T-helper 1 cell treated with Interleukin-12 subunit alpha and Interleukin-12 subunit beta and Interleukin-4 antibody, amounts not matched to agents 30 ng/mL and 1 ng/mL, for 36 hours (primary cell): ENCODE results near the gene BRF1. TPM values are rescaled to one million over a fixed set of nuclear protein-coding genes. Genes with fewer than 3 reads are reported as not detected.

Experiments used
- intact Hi-C: fragments of 100-400 bp; cut with micrococcal nuclease; formaldehyde crosslinking; loops from one replicate; pipeline ENCODE4 v1.15.1; 2024
- total RNA-seq: library from RNA; stranded (reverse); gene quantifications from 2 replicates; pipeline ENCODE4 v1.2.3, GENCODE V29; 2022

The BRF1 gene
- total RNA-seq, 1 donor from 2014 or later = 50.6 TPM

DNA sequence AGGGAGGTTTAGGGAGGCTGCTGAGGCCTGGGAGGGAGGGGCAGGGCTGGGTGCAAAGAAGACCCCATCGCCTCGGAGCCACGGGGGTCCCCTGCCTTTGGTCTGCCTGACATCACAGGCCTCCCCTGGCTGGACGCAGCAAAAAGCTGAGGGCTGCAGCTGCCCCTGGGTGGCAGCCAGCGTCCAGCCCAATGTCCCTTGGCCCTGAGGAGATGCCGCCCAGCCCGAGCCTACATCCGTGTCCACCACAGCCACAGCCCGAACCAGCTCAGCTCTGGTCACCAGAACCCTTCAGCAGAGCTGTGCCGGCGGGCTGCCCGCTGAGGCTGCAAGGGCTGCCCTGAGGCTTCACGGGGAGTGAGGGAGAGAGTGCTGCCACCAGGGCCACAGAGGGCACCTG, 121.6 kb downstream of the BRF1 start:
- intact Hi-C loops = no loop called here

DNA sequence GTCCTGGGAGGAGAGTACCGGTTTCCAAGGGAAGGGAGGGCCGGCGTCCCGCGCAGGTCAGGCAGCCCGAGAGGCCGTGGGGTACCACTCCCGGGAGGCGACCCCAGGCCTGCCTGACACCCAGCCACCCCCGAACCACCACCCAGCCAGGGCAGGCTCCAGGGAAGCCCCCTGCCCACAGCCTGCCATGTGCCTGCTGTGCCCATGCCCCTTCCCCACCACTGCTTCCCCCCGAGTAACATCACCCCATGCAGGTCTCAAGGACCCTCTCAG, 122.0 kb downstream of the BRF1 start:
- intact Hi-C loops = no loop called here

DNA sequence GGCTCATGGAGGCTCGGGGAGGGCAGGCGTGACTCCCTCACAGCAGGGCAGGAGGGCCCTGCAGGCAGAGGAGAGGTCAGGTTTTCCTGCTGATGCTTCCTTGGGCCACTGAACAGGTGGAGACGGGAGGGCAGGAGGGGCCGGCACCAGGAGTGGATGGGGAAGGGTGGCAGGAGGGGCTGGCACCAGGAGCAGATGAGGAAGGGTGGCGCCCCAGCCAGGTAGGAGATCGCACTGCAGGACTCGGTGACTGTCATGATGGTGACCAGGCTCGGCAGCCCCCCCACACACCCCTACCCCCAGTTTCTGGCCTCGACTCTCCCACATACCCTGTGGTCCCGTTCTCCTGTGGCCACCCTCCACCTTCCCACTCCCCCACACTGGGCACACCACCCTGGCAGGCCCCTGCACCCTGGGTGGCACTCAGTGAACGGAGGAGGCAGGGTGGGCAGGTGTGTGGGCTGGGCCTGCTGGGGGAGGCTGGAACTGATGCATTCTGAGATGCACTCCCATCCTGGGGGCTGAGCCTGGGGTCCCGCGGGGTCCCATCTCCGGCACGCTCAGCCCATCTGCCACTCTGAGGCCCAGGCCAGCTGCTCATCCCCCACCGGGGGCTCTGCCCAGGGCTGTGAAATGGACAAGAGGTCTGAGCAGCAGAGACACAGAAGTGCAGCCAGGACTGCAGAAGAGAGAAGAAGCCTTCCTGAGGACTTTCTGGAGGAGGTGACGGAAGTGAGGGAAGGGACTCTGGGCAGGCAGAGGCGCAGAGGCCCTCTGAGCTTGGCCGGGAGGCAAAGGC, 122.5 kb downstream of the BRF1 start:
- intact Hi-C loops = no loop called here

DNA sequence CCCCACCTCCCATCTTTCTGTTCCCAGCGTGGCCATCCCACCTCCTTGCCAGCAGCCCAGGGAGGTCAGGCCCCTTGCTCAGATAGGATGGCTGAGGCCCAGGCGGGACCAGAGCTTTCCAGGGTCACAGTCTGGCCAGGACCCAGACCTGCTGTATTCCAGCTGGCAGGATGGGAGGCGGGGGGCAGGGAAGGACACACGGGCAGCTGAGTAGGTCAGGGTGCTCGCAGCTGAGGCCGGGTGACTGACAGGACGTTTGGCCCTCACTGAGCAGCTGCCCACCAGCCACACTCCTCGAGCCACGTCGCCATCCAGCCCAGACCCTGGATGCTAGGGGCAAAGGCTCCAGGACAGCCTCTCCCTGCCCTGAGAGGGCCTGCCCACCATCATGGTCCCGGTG, 123.7 kb downstream of the BRF1 start:
- intact Hi-C loops = no loop called here

DNA sequence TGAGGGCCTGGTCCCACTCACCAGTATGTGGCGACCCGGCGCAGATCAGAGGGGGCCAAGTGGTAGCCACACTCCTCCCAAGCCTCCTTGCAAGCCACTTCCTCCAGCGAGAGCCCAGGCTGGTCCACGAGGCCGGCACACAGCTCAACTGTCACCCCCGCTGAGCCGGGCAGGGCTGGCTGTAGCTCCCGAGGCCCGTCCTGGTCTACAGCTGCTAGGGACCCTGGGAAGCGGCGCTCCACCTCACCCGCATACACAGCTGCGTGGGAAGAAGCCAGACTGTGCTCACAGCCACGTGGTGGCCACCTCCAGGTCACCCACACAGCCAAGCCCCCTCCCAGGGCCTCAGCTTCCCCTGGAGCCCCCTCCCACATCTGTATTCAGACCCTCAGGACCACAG, 124.3 kb downstream of the BRF1 start:
- intact Hi-C loops = no loop called here

DNA sequence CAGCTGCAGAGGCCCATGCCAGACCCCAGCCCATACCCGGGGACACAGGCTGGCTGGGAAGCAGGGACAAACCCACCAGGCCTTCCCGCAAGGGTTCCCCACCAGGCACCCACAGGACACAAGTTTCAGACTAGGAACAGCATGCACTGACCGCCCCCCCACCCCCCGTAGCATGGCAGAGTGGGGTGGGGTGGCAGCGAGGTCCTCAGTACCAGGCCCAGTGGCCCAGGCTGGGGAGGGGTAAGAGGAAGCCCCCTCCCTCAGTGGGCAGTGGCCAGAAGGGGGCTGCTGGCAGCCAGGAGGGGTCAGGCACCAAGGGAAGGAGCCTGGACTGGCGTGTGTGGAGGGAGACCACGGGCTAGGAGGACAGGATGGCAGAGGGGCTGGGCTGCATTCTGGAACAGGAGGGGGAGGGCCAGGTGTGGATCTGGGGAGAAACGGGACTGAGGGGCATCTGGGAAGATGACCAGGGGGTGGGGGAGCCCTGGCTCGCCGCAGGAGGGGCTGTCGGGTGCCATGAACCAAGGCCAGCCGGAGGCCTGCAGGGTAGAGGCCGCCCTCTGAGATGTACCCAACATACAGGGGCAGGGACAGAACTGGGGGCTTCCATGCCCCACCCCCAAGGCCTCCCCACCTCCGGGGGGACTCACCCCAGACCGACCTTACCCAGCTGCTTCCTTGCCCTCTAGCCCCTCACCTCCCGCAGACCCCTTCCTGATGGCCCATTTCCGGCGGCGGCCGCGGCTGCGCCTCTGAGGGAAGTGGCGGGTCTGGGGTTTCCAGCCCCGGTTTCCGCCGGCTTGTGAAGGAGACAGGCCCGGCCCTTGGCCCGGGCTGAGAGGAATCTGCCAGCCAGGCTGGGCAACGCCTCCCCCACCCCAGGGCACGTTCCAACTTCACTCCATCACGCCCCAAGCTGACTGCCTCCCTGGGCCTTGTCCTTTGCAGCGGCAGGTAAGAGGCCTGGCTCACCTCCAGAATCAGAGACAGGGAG, 126.6 kb downstream of the BRF1 start:
- intact Hi-C loops = no loop called here

DNA sequence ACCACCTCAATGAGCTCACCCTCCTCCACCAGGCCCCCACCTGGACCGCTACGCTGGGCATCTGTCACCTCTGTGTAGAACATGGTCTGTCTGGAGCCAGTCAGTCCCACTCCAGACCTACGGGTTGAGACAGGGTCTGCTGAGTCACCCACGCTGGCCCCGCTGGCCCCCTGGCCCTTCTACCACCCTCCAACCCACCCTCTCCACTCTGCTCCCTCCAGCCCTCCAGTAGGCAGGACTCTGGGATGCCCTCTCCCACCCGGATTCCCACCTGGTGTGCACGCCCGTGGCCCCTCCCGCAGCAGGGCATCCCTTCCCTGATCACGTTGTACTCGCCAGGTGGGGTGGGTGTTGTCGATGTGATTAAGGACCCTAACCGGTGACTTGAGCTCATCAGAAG, 127.7 kb downstream of the BRF1 start:
- intact Hi-C loops = no loop called here

DNA sequence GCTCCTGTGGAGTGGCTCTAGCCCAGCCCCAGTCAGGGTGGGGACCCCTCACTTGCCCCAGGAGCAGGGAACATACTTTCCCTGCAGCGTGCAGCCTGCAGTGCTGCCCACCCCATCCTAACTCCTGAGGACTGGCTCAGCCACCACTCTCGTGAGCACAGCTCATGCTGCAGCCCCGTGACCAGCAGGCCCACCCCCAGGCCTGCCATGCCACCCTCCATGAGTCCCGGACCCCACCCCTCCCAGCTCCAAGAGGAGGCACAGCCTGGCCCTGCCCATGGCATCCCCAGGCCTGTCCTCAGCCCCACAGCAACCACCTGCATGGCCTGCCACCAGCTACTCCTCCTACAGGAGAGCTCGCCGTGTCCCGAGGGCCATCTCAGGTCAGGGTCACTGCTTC, 128.3 kb downstream of the BRF1 start:
- intact Hi-C loops = no loop called here

DNA sequence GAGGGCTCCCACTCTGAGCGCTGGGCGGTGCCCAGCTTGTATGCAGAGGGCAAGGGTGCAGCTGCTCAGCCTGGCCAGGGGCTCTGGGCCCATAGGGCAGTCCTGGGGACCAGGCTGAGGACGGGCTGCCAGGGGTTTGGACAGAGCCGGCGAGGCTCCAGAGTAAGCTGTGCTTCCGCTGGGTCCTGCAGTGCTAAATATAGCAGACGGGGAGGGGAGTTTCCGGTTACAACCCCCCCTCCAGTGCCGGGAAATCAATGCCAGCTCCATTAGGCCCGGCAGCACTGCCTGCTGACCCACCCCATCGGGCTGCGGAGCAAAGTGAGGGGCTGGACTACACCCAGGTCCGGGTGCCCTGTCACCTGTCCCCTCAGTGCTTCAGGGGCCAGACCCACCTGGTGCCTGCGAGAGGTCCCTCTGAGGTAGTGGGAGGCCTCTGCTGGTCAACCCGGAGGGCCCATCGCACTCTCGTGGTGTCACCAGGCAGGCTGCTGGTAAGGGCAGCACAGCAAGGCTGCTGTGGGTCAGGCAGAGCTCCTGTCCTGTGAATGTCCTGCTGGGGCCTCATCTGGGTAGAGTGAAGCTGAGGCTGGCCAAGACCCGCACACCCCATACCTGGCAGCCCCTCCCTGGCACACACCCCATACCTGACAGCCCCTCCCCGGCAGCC, 129.7 kb downstream of the BRF1 start:
- intact Hi-C loops = no loop called here

DNA sequence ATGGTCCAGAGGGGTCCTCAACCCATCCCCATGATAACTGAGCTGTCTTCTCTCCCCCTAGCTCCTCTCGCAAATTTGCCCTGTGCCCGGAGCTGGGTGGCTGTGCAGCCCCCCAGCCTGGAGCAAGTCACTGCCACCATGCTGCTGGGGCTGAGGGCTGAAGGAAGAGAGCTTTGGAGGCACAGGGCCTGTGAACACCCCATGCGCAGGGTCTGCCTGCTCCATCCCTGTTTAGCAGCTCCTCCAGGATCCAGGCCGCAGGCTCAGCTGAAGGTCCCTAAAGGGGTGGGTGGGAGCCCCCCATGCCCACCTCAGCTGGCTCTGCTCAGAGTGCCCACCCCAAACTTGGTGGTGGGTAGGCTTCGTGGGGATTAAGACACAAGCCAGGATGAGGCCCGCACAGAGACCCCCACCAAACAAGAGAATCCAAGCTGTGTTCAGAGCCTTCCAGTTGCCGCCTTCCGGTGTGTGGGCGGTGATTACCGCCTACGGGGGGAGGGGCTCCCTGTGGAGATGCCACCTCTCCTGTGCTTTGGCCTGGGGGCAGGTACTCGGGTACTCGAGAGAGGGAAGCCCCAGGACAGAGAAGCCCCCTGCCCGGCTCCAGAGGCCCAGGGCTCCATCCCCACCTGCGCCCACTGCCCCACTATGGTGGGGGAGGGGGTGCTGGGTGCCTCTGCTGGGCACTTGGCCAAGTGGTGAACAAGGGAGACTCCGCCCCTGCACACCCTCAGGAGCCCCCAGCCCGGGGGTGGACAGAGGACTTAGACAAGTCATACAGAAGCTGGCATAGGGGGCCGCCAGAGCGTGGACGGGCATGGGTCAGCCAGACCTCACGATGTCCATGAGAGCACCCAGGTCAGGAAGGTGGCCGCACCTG, 130.8 kb downstream of the BRF1 start:
- intact Hi-C loops = loop anchor here (2.0 kb wide), 1 partner anchor 25 kb away; no protein-coding TSS in a partner anchor

DNA sequence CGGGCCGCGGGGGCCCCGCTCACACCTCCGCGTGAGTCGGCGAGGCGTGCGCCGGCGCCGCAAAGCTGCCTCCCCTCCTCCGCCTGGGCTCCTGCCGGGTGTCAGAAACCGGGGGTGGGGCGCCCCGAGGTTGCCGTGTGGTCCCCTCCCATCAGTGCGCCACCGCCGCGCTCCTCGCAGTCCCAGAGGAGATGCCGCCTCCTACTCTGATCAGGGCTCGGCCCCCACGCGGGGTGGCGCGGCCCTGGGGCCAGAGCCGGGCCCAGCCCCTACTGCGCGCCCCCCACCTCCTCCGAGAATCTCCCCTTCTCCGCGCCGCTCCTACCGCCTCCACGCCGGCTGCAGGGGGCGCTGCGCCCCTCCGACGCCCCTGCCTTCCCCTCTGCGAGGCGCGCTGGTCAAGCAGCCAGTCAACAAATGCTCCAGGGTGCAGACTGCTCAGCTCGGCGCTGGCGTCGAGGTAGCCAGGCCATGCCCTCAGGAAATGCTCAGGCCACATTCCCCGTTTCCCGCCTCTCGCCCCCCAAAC, 131.8 kb downstream of the BRF1 start:
- intact Hi-C loops = loop anchor here (1.0 to 2.0 kb wide), 3 partner anchors 11 to 79 kb away; no protein-coding TSS in a partner anchor

DNA sequence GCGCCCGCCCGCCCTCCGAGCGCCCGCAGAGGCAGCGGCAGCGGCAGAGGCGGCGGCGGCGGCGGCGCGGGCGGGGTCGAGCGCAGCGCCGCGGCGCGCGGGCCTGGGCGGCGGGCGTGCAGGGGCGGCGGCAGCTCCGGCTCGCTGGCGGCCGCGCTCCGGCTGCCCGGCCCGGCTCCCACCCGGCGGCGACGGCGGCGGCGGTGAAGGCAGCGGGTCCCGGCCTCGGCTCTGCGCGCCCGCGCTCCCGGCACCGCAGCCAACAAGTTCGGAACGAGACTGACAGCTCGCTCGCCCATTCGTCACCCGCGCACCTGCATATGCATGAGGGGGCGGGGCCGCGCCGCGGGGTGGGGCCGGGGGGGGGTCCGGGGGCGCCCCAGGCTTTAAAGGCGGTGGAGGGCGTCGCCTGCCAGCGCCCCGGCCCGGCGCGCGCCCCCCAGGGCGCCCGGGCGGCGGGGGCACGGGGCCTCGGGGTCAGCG, 132.3 kb downstream of the BRF1 start, which contains the start of gene JAG2:
TSS of gene JAG2 (minus strand) at position 281 of the 483 bp plus-strand sequence. CDS start 356 bp downstream, outside the sequence.
- intact Hi-C loops = loop anchor here (1.0 to 2.0 kb wide), 3 partner anchors 12 to 78 kb away; no protein-coding TSS in a partner anchor

DNA sequence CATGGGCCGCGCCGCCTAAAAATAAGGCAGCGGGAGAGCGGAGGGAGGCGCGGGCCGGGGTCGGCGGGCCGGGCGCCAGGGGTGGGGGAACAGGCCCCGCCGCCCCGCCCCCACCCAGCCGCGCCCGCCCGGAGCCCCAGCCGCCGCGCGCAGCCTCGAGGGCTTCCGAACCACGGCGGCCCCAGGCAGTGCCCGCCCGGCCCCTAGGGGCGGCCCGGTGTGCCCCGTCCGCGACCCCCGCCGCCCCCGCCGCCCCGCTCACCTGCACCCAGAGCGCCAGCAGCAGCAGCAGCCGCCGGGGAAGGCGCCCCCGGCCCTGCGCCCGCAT, 132.7 kb downstream of the BRF1 start:
- intact Hi-C loops = loop anchor here (1.0 to 2.0 kb wide), 3 partner anchors 12 to 78 kb away; no protein-coding TSS in a partner anchor

DNA sequence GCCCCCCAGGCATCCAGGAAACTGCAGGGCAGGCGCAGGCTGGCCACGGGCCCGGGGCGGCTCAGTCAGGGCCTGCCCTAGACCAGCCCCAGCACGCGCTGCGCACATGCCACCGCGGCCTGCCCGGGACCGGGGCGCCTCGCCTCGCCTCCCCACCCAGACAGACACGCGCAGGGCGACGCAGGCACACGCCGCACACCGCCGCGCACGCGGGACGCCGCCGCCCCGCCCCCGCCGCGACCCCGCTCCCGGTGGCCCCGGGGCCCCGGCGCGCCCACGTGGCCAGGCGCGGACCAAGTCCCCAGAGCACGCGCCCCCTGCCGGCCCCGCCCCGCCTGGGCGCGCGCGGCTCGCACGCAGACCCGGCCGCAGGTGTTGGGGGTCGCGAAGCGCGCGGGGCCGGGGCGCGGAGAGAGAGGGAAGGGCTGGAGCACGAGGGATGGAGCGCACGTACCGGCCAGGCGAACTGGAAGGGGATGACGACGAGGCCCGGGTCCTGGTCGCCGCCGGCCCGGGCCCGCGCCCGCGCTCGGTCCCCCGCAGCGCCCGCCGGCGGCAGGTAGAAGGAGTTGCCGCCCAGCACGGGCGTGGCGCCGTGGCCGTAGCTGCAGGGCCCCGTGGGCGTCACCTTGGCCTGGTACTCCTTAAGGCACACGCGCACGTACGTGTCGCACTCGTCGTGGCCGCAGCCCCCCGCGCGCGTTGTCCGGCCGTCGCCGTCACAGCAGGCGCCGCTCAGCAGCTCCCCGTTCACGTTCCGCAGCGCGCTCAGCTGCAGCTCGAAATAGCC, 133.3 kb downstream of the BRF1 start:
- intact Hi-C loops = loop anchor here (1.0 to 2.0 kb wide), 3 partner anchors 13 to 77 kb away; no protein-coding TSS in a partner anchor

DNA sequence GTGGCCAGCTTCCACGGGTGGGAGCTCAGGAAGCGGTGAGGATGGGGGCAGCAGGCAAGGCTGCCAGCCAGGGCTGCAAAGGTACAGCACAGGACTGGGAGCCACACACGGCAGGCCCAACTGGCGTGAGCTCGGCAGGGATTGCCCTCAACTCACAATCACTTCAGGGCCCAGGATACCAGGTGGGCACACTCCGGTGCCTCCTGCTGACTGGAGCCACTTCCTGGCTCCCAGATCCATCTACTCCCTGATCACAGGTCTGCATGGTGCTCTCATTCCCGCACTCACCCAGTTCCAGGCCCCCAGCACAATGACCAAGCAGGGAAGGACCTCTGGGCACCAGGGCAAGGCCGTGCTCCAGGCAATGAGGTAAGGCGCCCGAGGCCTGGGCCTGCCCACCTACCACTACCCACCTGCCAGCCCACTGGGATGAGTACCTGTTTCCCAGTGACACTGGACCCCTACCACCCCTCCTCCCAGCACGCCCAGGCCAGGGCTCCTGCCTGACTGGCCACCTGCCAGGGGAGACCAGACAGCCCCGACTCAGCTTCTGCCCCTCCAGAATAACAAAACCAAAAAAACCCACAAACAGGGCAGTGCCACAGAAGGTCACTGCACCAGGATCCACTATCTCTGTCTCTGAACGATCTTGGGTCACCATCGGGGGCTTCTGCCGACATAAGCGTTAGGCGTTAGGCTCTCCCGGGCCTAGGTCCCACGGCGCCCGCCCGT, 134.1 kb downstream of the BRF1 start:
- intact Hi-C loops = no loop called here

DNA sequence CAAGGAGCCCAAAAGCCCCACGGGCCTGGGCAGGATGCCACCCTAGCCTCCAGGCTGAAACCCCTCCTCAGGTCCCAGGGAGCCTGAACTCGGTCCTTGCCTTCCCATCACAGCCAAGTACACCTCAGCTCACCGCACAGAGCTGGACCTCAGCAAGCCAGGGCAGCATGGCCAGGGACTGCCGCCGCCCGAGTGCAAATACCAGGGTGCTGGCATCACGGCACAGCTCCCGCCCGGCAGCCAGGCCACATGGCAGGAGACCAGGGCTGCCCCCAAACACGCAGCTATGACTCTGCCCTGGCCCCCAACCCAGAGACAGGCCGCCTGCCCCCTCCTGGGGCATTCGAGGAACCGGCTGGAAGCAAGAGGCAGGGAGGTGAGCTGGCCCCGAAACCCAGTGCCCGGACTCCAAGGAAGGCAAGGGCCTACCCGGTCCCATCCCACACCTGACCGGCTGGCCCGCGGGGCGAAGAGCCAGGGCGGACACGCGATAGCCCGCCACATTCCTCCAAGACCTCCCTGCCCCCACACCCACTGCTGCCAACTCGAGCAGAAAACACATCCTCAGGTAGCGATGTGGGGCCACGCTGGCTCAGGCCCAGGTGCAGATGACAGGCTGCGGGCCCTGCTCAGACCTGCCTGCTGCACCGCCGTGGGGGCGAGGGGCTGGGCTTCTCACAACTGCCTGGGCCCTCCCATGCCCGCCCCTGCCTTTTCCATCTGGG, 134.9 kb downstream of the BRF1 start:
- intact Hi-C loops = no loop called here

DNA sequence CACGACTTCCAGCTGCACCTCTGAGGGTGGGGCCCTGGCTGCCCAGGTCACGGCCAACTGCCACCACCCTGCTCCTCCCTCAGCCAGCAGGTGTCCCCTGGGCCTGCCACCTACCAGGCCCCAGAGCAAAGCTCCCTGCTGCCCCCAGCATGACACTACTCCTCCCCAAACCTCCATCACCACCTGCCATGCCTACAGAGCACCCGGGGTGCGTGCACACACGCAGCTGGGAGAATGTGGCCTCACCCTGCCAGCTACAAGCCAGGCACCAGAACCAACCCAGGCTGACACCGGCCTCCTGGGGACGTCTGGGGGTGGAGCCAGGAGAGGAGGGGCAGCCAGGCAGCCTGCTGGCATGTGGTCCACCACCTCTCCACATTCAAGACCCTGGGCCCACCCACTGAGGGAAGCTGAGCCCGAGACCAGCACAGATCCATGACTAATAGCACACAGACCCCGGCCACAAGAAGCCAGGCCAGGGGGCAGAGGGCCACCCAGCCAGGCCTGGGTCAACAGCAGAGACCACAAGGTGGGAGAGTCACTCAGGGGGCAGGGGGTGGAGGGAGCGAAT, 135.6 kb downstream of the BRF1 start:
- intact Hi-C loops = no loop called here
